Mucosa of stomach (tissue), 1 donor: ENCODE measurements around the gene ZNF655.
"Not testable (repeated sequence)": the region's sequence is repeated elsewhere in the genome, so short reads cannot be mapped to it uniquely, and the experiment has no call there.

Experiments
- H3K27me3 ChIP-seq: one replicate; pipeline ENCODE4 v1.7.0; 2013; ENCODE audit warnings: mild to moderate bottlenecking, low read length; ENCODE audit not compliant: control insufficient read depth, insufficient read depth
- H3K36me3 ChIP-seq: one replicate; pipeline ENCODE4 v1.7.0; 2013; ENCODE audit warnings: low read length; ENCODE audit not compliant: control insufficient read depth, insufficient read depth
- H3K4me1 ChIP-seq: one replicate; pipeline ENCODE4 v1.7.0; 2013; ENCODE audit warnings: mild to moderate bottlenecking, low read length; ENCODE audit not compliant: control insufficient read depth, insufficient read depth
- H3K4me3 ChIP-seq: one replicate; pipeline ENCODE4 v1.7.0; 2013; ENCODE audit warnings: low read length
- H3K9ac ChIP-seq: one replicate; pipeline ENCODE4 v1.7.0; 2013; ENCODE audit warnings: mild to moderate bottlenecking, low read length, moderate library complexity
- H3K9me3 ChIP-seq: one replicate; pipeline ENCODE4 v1.7.0; 2013; ENCODE audit warnings: mild to moderate bottlenecking, low read length, moderate library complexity; ENCODE audit not compliant: control insufficient read depth
- donor health status: Pancreatic carcinoma.

ZNF655 gene

DNA sequence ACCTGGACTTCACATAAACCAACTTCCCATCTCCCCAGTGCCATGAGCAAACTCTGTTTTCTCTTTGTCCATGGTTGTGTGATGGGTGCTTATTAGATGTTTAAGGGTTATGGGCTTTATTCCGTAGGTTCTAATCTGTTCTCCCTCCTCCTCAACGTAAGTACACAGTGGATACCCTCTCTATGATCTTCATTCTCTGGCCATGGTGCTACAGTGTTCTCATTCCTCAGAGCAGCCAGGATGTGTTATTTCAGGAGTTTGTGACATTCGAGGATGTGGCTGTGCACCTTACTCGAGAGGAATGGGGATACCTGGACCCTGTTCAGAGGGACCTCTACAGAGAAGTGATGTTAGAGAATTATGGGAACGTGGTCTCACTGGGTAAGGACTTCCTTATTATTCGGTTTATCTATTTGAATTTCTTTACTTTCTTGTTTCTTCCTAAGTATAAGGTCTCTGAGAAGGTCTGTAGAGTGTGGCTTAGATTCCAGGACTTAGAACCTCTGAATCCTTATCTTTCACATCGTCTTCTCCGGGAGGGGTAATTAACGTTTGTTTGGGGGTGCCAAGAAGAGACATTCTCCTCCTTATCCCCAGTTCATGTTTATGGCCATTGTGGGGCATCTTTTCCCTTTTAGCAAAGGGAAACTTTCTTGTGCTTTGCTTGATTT is 3.8 kb downstream of the ZNF655 start:
- peaks cover 13% of the 10 kb centered on the region for H3K36me3 ChIP-seq
- H3K4me3 ChIP-seq = no peak overlapping the region
- H3K9ac ChIP-seq = peak overlapping the region; percentile 8
- peaks cover 14% of the 10 kb centered on the region for H3K4me1 ChIP-seq
- no peaks in the 10 kb centered on the region for H3K9me3 ChIP-seq
- no peaks in the 10 kb centered on the region for H3K27me3 ChIP-seq

- H3K9ac ChIP-seq = peak overlapping the region; percentile 8
Measured at GRCh38 chr7:99562832-99563231, 4.4 kb downstream of the ZNF655 start.

DNA sequence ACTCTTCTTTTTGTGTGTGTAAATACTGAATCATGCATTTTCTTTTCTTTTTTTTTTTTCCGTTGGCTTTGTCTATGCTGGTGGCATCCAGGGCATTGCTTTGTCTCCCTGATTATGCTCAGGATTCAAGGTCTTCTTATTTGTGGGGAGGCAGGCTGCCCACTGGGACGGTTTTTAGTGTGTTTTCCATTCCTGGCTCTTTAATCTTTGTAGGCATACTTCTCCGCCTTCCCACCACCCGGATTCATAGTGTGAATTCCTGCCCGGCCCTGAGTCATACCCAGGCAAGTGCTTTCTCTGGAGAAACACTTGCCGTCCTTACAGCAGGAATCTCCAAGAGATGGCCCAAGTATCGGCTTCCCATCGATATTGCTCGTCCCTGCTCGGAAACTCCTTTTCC is 5.2 kb downstream of the ZNF655 start:
- Histone ChIP-seq H3K4me3 (no peak overlapping the region), H3K4me1 (peaks cover 14% of the 10 kb centered on the region), H3K9me3 (no peaks in the 10 kb centered on the region), H3K9ac (no peak overlapping the region), H3K36me3 (peaks cover 13% of the 10 kb centered on the region), H3K27me3 (no peaks in the 10 kb centered on the region)

More at GRCh38 chr7:99562832-99563231, 4.4 kb downstream of the ZNF655 start:
- Histone ChIP-seq H3K9me3 (no peaks in the 10 kb centered on the region), H3K4me1 (peaks cover 14% of the 10 kb centered on the region), H3K36me3 (peaks cover 13% of the 10 kb centered on the region), H3K4me3 (no peak overlapping the region), H3K27me3 (no peaks in the 10 kb centered on the region)

GRCh38 chr7:99568770-99569169 is 10.3 kb downstream of the ZNF655 start:
- not testable (repeated sequence) for H3K9ac ChIP-seq, H3K4me3 ChIP-seq, H3K4me1 ChIP-seq, H3K27me3 ChIP-seq, H3K9me3 ChIP-seq, H3K36me3 ChIP-seq

GRCh38 chr7:99571768-99572167 is 13.3 kb downstream of the ZNF655 start:
- H3K4me3 ChIP-seq = no peak overlapping the region
- no peaks in the 10 kb centered on the region for H3K9me3 ChIP-seq
- no peak overlapping the region for H3K9ac ChIP-seq
- H3K4me1 ChIP-seq = no peaks in the 10 kb centered on the region
- peaks cover 4% of the 10 kb centered on the region for H3K36me3 ChIP-seq
- H3K27me3 ChIP-seq = no peaks in the 10 kb centered on the region

DNA sequence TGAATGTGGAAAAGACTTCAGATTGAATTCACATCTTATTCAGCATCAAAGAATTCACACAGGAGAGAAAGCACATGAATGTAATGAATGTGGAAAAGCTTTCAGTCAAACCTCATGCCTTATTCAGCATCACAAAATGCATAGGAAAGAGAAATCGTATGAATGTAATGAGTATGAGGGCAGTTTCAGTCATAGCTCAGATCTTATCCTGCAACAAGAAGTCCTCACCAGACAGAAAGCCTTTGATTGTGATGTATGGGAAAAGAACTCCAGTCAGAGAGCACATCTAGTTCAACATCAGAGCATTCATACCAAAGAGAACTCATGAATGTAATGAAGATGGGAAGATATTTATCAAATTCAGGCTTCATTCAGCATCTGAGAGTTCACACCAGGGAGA is 14.8 kb downstream of the ZNF655 start:
- Histone ChIP-seq H3K9me3 (no peaks in the 10 kb centered on the region), H3K4me3 (no peak overlapping the region), H3K9ac (no peak overlapping the region), H3K27me3 (no peaks in the 10 kb centered on the region), H3K4me1 (no peaks in the 10 kb centered on the region), H3K36me3 (peaks cover 4% of the 10 kb centered on the region)

DNA sequence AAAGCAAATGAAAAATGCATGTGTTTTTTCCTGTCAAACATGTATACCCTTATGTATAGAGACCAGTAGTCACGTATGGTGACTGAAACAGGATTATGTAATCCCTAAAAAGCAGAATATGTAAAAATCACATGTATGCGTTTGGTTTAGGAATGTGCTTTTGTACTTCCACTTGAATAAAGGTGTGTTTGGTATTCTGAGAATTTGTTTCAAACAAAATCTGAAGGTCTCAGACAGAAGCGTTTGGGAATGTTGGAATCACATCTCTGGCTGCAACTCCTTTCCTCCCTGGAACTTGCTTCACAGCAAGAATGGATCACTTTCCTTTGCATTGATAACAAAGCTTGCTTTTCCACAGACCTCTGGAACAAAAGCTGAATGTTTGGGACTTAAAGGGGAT is 17.8 kb downstream of the ZNF655 start:
- peaks cover 16% of the 10 kb centered on the region for H3K27me3 ChIP-seq
- peaks cover 4% of the 10 kb centered on the region for H3K36me3 ChIP-seq
- no peak overlapping the region for H3K9ac ChIP-seq
- H3K4me3 ChIP-seq = no peak overlapping the region
- H3K4me1 ChIP-seq = peaks cover 12% of the 10 kb centered on the region
- H3K9me3 ChIP-seq = no peaks in the 10 kb centered on the region

GRCh38 chr7:99579281-99579955 is 21.0 kb downstream of the ZNF655 start:
- Histone ChIP-seq H3K9ac (peak overlapping the region; percentile 48), H3K4me3 (no peak overlapping the region), H3K27me3 (peaks cover 16% of the 10 kb centered on the region), H3K4me1 (peaks cover 12% of the 10 kb centered on the region), H3K9me3 (no peaks in the 10 kb centered on the region), H3K36me3 (no peaks in the 10 kb centered on the region)

GRCh38 chr7:99579956-99580777 is 21.7 kb downstream of the ZNF655 start:
- H3K4me3 ChIP-seq = peak overlapping the region; percentile 34

DNA sequence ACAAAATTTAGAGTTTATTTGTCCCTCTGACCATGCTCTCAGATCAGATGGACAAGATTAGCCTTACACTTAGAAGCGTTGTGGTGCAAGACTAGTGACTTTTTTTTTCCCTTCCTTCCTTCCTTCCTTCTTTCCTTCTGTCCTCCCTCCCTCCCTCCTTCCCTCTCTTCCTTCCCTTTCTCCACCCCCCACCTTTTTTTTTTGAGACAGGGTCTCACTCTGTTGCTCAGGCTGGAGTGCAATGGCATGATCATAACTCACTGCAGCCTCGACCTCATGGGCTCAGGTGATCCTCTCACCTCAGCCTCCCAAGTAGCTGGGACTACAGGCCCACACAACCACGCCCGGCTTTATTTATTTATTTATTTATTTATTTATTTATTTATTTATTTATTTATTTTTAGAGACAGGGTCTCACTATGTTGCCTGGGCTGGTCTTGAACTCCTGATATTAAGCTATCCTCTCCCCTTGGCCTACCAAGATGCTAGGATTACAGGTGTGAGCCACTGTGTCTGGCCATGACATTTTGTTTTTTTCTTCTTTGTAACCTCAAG is 22.4 kb downstream of the ZNF655 start:
- H3K4me1 ChIP-seq = peaks cover 12% of the 10 kb centered on the region
- not testable (repeated sequence) for H3K36me3 ChIP-seq, H3K4me3 ChIP-seq, H3K9me3 ChIP-seq
- H3K27me3 ChIP-seq = peaks cover 16% of the 10 kb centered on the region
- H3K9ac ChIP-seq = peak overlapping the region; percentile 48

More at GRCh38 chr7:99579956-99580777, 21.7 kb downstream of the ZNF655 start:
- Histone ChIP-seq H3K9me3 (no peaks in the 10 kb centered on the region), H3K36me3 (no peaks in the 10 kb centered on the region), H3K4me1 (peaks cover 12% of the 10 kb centered on the region), H3K9ac (peak overlapping the region; percentile 48), H3K27me3 (peaks cover 16% of the 10 kb centered on the region)

DNA sequence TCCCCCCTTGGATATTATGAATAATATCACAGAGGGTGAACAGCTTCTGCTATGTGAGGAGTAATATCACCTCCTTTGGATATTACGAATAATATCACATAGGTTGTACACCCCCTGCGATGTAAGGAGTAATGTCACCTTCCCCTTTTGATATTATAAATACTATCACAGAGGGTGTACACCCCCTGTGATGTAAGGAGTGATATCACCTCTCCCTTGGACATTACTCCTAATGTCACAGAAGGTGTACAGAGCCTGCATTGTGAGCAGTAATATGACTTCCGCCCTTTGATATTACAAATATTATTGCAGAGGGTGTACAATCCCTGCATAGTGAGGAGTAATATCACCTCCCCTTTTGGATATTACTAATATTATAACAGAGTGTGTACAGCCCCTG is 30.4 kb downstream of the ZNF655 start:
- Histone ChIP-seq H3K4me3 (no peak overlapping the region), H3K9ac (no peak overlapping the region), H3K27me3 (no peaks in the 10 kb centered on the region), H3K9me3 (no peaks in the 10 kb centered on the region), H3K4me1 (no peaks in the 10 kb centered on the region), H3K36me3 (no peaks in the 10 kb centered on the region)
